Kidney (tissue), 14 donors: ENCODE measurements around the gene GOLGA6C. TPM values are rescaled to one million over a fixed set of nuclear protein-coding genes. Genes with fewer than 3 reads are reported as not detected.
A peak's percentile ranks its signal among the peaks of the same experiment; 100 is the strongest.
"Not testable (repeated sequence)": the region's sequence is repeated elsewhere in the genome, so short reads cannot be mapped to it uniquely, and the experiment has no call there.

Experiments used
- DNase-seq, 5 donors: peaks; one replicate each; pipeline ENCODE4 v3.0.0-alpha.2; 2013 to 2020
- FAIRE-seq: peaks from 2 replicates; lab custom pipeline; 2012; peaks lifted over from hg19 to GRCh38; lab: Jason Lieb, UNC
- H3K27ac ChIP-seq, 2 donors: one replicate each; pipeline ENCODE4 v1.7.0; 2013; ENCODE audit warnings: low read depth in 2 of 2, low read length in 2 of 2, inconsistent platforms in 1 of 2
- H3K27me3 ChIP-seq: one replicate; pipeline ENCODE4 v1.7.1; 2013; ENCODE audit warnings: low read length, inconsistent platforms; ENCODE audit not compliant: control insufficient read depth, insufficient read depth
- H3K36me3 ChIP-seq, 3 donors: one replicate each; pipeline versions ENCODE4 v1.7.0 to v1.7.1; 2013; ENCODE audit warnings: low read length in 3 of 3, control low read depth in 1 of 3, inconsistent platforms in 1 of 3; ENCODE audit not compliant: insufficient read depth in 3 of 3, control insufficient read depth in 2 of 3
- H3K4me1 ChIP-seq, 3 donors: one replicate each; pipeline versions ENCODE4 v1.7.0 to v1.7.1; 2013; ENCODE audit warnings: low read length in 3 of 3, inconsistent platforms in 1 of 3, low read depth in 1 of 3; ENCODE audit not compliant: control insufficient read depth in 2 of 3, insufficient read depth in 2 of 3
- H3K4me3 ChIP-seq, 3 donors: one replicate each; pipeline versions ENCODE4 v1.7.0 to v1.8.1; 2013; ENCODE audit warnings: low read length in 3 of 3, control low read depth in 1 of 3, inconsistent platforms in 1 of 3
- H3K9ac ChIP-seq, 3 donors: one replicate each; pipeline versions ENCODE4 v1.7.0 to v1.7.1; 2013; ENCODE audit warnings: low read length in 3 of 3, control low read depth in 1 of 3, inconsistent platforms in 1 of 3
- H3K9me3 ChIP-seq, 3 donors: one replicate each; pipeline versions ENCODE4 v1.7.0 to v1.7.1; 2013; ENCODE audit warnings: low read length in 3 of 3, control low read depth in 1 of 3, inconsistent platforms in 1 of 3; ENCODE audit not compliant: control insufficient read depth in 2 of 3, insufficient read depth in 1 of 3
- intact Hi-C: fragments of 100-400 bp; cut with DNase I; formaldehyde crosslinking; loops from one replicate; pipeline ENCODE4 v1.11.1; 2022
- polyA plus RNA-seq: library from polyadenylated mRNA; stranded (reverse); fragments of 350-450 nt; fragmentation: Illumina TruSeq; extraction: RNeasy Lipid Tissue Mini Kit (QIAGEN cat#74804); gene quantifications from one replicate; pipeline ENCODE4 v1.2.3, GENCODE V29; 2014; ENCODE audit warnings: low read depth, low replicate concordance; ENCODE audit not compliant: insufficient read depth
- total RNA-seq: library from RNA; stranded (reverse); fragmentation: NEBNext Ultra II Directional; extraction: Animal tissue kit (Norgen Biotek cat#: 25700); gene quantifications from one replicate; pipeline ENCODE4 v1.2.1, GENCODE V29; 2021
- TF ChIP-seq, protein P1 (sequence below): IDR thresholded peaks from 3 replicates; pipeline ENCODE4 v1.5.1; 2012; ENCODE audit warnings: mild to moderate bottlenecking, moderate library complexity, borderline replicate concordance; ENCODE audit not compliant: insufficient read depth; ENCODE audit errors: extremely low read depth
- donor health status: control.
- donor health status: control.
- donor health status: control.
- donor health status: control.
- donor health status: control.
- donor health status: DM: yes; HTN: yes; CAD: no.
- donor health status: Normal renal cell carcinoma (clear cell type).

GOLGA6C gene
- total and polyA plus RNA-seq, 2 donors from 2014 or later = not detected

DNA sequence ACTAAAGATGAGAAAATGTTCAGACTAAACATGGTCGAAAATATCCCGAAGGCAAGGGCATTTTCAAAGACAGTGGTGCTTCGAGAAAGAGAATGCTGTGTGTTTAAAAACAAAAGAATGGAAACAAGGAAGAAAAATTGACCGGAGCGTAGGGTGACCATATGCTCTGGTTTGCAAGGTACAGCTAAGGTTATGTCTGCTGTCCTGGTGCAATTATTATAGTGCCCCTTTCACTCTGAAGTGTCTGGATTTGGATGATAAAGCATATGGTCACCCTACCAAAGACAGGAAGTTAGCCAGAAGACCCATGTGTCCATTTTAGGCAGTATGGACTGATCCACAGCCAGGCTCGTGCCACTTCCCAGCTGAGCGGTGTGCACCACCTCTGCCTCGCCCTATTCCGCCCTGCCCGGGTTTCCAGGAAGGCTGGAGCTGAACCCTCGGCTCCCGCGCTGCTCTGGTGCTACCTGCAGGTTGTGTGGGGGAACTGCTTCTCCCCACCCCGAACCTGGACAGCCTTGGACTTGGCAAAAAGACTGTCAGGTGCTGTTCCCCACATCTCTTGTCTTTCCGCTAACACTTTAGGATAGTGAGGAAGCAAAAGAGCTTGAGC lies 49.8 kb downstream of the GOLGA6C start:
- no peak overlapping the region for H3K4me3 ChIP-seq
- TF ChIP-seq, protein P1, sequence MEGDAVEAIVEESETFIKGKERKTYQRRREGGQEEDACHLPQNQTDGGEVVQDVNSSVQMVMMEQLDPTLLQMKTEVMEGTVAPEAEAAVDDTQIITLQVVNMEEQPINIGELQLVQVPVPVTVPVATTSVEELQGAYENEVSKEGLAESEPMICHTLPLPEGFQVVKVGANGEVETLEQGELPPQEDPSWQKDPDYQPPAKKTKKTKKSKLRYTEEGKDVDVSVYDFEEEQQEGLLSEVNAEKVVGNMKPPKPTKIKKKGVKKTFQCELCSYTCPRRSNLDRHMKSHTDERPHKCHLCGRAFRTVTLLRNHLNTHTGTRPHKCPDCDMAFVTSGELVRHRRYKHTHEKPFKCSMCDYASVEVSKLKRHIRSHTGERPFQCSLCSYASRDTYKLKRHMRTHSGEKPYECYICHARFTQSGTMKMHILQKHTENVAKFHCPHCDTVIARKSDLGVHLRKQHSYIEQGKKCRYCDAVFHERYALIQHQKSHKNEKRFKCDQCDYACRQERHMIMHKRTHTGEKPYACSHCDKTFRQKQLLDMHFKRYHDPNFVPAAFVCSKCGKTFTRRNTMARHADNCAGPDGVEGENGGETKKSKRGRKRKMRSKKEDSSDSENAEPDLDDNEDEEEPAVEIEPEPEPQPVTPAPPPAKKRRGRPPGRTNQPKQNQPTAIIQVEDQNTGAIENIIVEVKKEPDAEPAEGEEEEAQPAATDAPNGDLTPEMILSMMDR = peak; percentile 35
- DNase-seq = peak in 4 of 5 donors; percentile 48 to 67 (median 64)
- H3K27ac ChIP-seq = no peak overlapping the region
- H3K36me3 ChIP-seq = no peaks in the 10 kb centered on the region
- FAIRE-seq = no peak
- intact Hi-C loops = no loop called here
- no peaks in the 10 kb centered on the region for H3K4me1 ChIP-seq
- H3K9ac ChIP-seq = no peak overlapping the region
- no peaks in the 10 kb centered on the region for H3K9me3 ChIP-seq
- peaks cover 2% of the 10 kb centered on the region for H3K27me3 ChIP-seq

DNA sequence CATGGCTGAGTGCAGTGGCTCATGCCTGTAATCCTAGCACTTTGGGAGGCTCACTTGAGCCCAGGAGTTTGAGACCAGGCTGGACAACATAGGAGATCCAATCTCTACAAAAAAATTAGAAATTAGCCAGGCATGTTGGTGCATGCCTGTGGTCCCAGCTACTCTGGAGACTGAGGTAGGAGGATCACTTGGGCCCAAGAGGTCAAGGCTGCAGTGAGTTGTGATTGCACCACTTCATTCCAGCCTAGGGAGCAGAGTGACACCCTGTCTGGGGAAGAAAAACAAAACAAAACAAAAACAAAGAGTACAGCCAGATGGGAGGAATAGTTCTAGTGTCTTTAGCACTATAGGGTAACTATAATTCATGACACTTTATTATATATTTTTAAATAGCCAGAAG lies 51.6 kb downstream of the GOLGA6C start:
- no peak overlapping the region for H3K4me3 ChIP-seq
- intact Hi-C loops = no loop called here
- peaks cover 2% of the 10 kb centered on the region for H3K27me3 ChIP-seq
- TF ChIP-seq, protein P1 = no peak
- no peaks in the 10 kb centered on the region for H3K36me3 ChIP-seq
- no peaks in the 10 kb centered on the region for H3K4me1 ChIP-seq
- H3K9me3 ChIP-seq = no peaks in the 10 kb centered on the region
- FAIRE-seq (no peak), DNase-seq (no peak)
- H3K9ac ChIP-seq = no peak overlapping the region
- H3K27ac ChIP-seq = no peak overlapping the region

DNA sequence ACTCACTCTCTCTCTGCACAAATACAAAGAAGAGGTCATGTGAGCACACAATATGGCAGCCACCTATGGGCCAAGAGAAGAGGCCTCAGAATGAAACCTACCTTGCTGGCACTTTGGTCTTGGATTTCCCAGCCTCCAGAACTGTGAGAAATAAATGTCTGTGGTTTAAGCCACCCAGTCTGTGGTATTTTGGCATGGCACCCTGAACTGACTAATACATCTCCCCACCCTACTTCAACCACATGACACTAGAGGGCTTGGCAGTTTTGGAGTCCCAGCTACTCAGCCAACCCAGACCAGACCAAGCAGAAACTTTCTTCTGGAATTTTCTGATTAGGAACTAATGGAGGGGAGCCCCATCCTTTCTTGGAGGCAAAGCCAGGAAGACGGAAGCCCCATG lies 54.4 kb downstream of the GOLGA6C start:
- FAIRE-seq, H3K27me3 ChIP-seq, H3K9ac ChIP-seq, H3K4me1 ChIP-seq, DNase-seq, H3K4me3 ChIP-seq, H3K27ac ChIP-seq, H3K9me3 ChIP-seq, H3K36me3 ChIP-seq, intact Hi-C loops: not testable (repeated sequence)

DNA sequence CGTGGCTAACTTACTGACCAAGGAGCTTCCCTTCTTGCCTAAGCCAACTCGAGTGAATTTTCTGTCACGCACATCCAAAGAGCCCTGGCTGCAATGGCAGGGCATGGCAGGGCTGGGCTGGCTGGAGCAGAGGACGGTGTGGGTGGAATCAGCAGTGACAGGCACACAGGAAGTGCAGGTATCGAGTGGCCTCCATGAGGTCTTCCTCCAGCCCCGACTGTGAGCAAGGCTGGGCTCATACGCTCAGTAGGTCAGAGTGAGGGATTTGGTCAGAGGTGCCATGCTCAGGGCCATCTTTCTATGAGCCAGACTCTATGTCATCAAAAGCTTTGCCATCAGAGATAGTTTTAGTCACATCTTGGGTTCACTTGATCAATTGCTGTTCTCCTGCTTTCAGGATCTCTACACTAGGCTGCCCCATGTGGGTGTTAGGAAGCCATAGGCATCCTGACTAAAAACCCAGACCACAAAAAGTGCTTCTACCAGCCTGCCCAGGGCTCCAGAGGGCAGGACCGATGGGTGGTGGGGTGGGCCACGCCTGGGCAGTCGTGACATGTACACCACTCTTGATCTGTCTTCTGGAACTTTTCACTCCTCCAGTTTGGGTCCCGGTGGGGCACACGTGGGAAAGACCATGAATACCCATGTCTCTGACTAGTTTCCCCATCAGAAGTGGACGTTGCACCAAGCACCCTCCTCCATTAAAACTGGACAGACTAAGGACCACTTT lies 55.1 kb downstream of the GOLGA6C start:
- Histone ChIP-seq H3K36me3 (no peaks in the 10 kb centered on the region), H3K27me3 (no peaks in the 10 kb centered on the region), H3K4me3 (no peak overlapping the region), H3K27ac (no peak overlapping the region), H3K4me1 (no peaks in the 10 kb centered on the region), H3K9ac (no peak overlapping the region), H3K9me3 (no peaks in the 10 kb centered on the region)
- intact Hi-C loops = no loop called here
- TF ChIP-seq, protein P1 = no peak
- DNase-seq (no peak), FAIRE-seq (no peak)
